Ovary (tissue), 3 donors: Measurements from ENCODE around the gene C11orf16.
"Not testable (repeated sequence)": the region's sequence is repeated elsewhere in the genome, so short reads cannot be mapped to it uniquely, and the experiment has no call there.

Experiments
- EP300 ChIP-seq: sonication (generic); formaldehyde crosslinking; IDR thresholded peaks from one replicate; pipeline ENCODE4 v1.6.1; 2017; ENCODE audit warnings: antibody characterized with exemption
- POLR2A ChIP-seq: fragments of 450-650 bp; IDR thresholded peaks from one replicate; pipeline ENCODE4 v1.6.1; 2017; ENCODE audit warnings: antibody characterized with exemption, mild to moderate bottlenecking, moderate library complexity
- TF ChIP-seq, protein P1 (sequence below), 3 donors: fragments of 450-650 bp in 2 of 3; fragments of 200-600 bp in 1 of 3; IDR thresholded peaks; one replicate each; pipeline versions ENCODE4 v1.5.1 to v1.8.0; 2016 to 2022; ENCODE audit warnings: antibody characterized with exemption in 3 of 3, mild to moderate bottlenecking in 1 of 3
- donor health status: DM: no; HTN: no; CAD: no.

DNA sequence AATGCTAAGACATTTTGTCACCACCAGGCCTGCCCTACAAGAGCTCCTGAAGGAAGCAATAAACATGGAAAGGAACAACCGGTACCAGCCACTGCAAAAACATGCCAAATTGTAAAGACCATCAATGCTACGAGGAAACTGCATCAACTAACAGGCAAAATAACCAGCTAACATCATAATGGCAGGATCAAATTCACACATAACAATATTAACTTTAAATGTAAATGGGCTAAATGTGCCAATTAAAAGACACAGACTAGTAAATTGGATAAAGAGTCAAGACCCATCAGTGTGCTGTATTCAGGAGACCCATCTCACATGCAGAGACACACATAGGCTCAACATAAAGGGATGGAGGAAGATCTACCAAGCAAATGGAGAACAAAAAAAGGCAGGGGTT is 41.6 kb downstream of the C11orf16 start:
- TF ChIP-seq, protein P1, sequence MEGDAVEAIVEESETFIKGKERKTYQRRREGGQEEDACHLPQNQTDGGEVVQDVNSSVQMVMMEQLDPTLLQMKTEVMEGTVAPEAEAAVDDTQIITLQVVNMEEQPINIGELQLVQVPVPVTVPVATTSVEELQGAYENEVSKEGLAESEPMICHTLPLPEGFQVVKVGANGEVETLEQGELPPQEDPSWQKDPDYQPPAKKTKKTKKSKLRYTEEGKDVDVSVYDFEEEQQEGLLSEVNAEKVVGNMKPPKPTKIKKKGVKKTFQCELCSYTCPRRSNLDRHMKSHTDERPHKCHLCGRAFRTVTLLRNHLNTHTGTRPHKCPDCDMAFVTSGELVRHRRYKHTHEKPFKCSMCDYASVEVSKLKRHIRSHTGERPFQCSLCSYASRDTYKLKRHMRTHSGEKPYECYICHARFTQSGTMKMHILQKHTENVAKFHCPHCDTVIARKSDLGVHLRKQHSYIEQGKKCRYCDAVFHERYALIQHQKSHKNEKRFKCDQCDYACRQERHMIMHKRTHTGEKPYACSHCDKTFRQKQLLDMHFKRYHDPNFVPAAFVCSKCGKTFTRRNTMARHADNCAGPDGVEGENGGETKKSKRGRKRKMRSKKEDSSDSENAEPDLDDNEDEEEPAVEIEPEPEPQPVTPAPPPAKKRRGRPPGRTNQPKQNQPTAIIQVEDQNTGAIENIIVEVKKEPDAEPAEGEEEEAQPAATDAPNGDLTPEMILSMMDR (IDR thresholded peaks at IDR 0.05): not testable (repeated sequence)
- not testable (repeated sequence) for TF ChIP-seq POLR2A, EP300
